T-helper 2 cell treated with Interferon-gamma antibody and Interleukin-4, amounts not matched to agents 100 ng/mL and 5 ng/mL, for 36 hours (primary cell): ENCODE data around the gene TRAP1. TPM values are rescaled to one million over a fixed set of nuclear protein-coding genes. Genes with fewer than 3 reads are reported as not detected.

Experiments
- intact Hi-C: fragments of 100-400 bp; cut with micrococcal nuclease; formaldehyde crosslinking; loops from one replicate; pipeline ENCODE4 v1.15.1; 2023
- total RNA-seq: library from RNA; stranded (reverse); gene quantifications from 2 replicates; pipeline ENCODE4 v1.2.3, GENCODE V29; 2022

The TRAP1 gene
- total RNA-seq, 1 donor from 2014 or later: 132 TPM

DNA sequence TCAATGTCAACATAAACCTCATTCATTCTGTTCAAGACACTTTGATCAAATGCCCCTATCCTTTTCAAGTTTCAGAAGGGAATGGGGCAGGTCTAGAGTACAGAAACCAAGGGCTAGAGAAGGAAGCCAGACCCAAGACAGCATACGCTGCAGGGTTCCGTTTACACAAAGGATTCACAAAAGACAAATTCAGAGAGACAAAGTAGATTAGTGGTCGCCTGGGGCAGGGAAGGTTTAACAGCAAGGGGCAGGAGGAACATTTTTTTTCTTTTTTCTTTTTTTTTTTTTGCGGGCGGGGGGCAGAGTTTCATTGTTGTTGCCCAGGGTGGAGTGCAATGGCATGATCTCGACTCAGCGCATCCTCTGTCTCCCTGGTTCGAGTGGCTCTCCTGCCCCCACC lies 19.9 kb upstream of the TRAP1 start:
- intact Hi-C loops: no loop called here

DNA sequence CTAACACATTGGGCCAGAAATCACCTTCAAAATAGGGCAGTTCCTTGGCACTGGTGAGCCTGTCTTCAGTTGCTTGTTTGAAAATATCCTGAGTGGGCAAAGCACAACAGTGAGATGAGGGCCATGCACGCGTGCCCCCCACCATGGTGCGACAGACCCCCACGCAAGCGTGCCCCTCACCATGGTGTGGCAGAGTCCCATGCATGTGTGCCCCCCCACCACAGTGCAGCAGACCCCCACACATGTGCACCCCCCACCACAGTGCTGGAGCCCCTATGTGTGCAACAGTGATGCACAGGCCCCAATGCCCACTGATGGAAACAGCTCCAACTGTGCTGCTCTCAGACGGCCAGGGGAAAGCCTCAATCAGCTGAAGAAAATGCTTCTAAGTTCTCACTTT lies 18.8 kb upstream of the TRAP1 start:
- intact Hi-C loops: no loop called here

DNA sequence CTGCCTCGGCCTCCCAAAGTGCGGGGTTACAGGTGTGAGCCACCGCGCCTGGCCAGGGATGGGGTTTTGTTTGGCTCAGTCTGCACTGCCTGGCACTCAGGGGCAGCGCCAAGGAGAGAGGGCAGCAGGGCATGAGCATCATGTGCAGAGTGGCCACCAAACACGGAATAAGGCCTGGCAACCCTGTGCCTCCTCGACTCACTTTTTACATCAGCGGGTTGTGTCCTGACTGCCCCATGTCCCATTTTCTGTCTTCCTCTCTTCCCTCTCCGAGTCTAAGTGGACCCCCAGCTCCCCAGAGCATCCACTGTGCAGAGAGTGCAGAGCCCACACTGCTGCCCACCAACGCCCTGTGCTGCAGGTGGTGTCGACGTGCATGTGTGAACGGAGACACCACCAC lies 18.2 kb upstream of the TRAP1 start:
- intact Hi-C loops: no loop called here

DNA sequence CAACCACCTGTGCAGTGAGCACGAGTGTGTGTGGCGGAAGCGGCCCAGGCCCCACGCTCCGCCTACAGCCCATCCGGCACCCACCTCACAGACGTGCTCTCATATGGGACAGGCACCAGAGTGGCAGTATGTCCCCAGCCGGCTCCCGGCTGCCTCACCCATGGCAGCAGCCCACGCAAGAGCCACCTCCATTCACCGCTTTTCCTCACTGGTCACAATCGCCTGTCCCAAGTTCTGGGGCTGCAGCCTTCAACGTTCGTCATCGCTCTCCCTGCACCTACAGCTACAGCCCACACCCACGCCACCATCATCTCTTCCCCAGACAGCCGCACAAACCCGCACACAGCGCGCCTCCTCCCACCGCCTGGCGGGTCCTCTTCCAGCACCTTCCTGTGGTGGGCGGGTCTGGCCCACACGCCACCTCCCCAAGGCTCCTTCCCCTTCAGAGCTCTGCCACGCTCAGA lies 17.5 kb upstream of the TRAP1 start:
- intact Hi-C loops: no loop called here

DNA sequence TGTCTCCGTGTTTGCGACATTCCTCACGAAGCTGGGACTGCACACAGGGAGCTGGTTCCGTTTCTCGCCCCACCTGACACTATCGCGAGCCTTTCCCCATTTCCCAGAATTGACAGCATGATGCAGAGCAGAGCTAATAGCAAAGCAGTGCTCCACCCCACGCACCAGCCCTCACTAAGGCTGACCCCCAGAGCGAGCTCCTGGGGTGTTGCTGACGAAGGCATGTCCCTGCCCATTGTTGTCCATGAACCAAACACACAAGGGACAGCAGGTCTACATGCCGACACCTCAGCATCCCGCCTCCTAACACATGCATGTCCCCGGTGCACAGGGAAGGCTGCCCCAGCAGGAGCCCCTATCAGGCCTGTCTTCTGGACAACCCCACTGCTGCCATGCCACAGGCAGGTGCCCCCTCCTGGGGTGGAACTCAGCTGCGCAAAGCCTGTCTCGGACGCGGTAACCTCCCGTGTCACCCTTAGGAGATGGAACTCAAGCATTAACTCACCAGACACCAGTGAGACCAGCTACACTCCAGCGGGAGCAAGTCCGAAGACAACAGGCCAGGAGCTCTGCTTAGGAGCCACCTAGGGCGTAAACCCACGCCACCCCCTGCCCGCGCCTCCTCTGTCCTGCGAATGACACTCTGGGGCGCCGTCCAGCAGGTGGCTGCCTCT lies 16.9 kb upstream of the TRAP1 start:
- intact Hi-C loops: no loop called here

DNA sequence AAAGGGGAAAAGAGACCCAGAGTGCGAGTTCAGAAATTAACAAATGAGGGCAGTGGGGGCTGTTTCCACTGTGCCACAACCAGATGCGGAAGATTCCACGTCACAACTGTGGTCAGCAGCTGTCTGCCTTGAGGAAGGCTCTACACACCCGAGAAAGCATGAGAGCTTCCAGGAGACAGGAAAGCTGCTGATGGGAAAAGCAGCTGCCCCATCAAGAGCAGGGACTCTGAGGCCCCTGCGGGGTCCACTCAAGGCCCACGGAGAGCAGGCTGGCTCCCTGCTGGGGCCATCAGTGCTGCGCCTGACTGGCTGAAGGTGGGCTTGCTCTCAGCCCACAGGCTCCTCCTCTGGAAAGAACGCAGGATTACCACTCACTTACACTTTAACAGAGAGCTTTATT lies 14.8 kb upstream of the TRAP1 start:
- intact Hi-C loops: no loop called here

DNA sequence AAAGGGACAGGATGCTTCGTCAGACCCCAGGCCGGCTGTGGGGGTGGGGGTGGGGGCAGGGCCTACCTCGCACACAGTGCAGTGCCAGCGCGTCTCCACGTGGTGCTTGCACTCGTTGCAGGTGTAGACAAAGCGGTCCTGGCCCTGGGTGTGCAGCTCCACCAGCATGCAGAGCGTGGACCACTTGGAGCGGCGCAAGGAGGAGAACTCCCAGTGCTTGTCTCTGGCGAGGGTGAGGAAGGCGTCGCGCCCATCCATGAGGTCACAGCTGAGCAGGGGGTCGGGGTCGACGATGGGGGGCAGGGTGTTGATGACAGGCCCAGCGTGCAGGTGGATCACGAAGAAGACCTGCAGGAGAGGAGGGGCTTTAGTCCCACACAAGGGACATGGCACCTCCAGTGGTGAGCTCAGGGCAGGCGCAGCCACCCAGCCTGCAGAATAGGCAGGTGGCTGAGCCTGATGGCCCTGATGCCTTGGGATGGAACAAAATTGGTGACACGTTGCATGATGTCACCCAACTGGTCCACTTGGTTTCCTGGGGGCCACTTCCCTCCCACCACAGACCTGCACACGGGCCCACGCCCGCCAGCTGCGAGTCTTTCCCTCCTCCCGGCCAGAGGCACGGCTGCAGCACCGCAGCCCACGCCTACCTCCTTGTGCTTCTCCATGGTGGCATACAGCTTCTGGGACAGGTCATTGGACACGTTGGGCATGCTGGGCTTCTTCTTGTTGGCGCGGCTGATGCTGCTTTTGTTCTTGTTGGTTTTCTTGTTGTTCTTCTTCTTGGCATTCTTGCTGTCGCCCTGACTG lies 14.0 kb upstream of the TRAP1 start:
- intact Hi-C loops: no loop called here

DNA sequence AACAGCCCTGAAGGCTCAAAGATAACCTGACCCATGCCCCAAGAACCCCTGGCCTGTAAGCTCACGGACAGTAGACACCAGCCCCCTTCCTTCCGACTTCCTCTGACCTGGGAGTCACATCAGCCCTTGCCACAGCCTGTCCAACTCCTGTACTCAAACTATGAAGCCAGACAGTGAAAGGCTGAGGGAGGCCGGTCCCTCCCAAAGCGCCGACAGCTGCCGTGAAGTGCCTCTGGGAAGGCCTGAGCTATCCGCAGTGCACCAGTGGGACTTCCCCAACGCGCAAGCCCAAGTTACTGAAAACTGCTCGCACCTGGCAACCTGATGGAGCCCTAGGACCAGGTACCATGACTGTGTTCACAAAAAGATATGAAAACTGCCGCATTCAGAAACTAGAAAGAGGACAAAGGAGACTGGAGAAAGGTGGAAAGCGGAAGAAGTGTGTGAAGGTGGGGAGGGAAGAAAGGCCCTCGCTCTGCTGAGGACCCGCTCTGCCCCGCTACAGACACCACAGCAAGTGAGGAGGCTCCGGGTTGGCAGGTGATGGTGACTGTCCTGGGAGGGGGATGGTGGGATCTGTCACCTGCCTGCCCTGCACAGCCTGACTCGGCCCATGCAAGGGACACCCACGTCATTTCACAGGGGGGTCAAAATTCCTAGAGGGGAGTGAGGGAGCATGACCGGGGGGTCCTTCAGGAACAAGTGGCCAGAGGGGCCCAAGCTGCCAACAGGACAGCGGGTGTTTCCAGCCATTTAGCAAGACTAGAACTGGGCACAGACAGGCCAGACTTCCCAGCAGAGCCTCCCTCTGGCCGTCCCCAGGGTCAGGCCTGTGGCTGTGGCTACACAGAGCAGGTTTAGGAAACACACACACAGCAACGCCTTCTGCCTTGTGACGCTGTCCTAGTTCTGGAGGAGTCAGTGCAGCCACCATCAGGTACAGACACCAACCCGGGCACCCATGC lies 13.1 kb upstream of the TRAP1 start:
- intact Hi-C loops: no loop called here

DNA sequence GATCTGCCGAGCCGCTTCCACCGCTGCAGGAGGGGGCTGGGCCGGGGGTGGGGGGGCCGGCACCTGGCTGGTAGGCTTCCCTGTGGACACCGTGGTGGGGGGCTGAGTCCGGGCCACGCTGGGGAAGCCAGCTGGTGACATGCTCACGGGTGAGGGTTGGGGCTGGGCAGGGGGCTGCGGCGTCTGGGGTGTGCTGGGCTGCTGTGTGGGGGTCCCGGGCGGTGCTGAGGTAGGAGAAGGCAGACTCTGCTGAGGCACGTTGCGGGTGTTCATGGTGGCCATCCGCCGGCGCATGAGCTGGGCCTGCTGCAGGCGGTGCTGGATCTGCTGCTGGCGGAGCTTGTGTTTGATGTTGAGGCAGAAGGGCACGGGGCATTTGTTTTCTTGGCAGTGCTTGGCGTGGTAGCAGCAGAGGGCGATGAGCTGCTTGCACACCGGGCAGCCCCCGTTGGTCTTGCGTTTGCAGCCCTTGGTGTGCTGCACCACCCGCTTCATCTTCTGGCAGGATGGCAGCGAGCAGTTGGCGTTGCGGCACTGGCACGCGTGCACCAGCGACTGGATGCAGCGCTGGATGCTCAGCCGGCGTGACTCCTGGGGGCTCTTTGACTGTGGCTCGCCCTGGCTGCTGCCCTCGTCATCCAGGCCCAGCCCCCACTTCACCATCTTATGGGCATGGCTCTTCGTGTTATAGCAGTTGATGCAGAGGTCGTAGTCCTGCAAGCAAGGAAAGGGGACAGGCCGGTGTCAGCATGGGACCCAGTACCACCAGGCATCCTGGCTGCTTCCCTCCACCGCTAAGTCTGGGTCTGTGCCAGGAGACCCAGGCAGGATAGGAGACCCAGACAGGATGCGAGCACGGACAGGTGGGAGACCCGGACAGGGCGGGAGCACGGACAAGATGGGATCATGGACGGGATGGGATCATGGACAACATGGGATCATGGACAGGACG lies 12.1 kb upstream of the TRAP1 start:
- intact Hi-C loops: no loop called here

DNA sequence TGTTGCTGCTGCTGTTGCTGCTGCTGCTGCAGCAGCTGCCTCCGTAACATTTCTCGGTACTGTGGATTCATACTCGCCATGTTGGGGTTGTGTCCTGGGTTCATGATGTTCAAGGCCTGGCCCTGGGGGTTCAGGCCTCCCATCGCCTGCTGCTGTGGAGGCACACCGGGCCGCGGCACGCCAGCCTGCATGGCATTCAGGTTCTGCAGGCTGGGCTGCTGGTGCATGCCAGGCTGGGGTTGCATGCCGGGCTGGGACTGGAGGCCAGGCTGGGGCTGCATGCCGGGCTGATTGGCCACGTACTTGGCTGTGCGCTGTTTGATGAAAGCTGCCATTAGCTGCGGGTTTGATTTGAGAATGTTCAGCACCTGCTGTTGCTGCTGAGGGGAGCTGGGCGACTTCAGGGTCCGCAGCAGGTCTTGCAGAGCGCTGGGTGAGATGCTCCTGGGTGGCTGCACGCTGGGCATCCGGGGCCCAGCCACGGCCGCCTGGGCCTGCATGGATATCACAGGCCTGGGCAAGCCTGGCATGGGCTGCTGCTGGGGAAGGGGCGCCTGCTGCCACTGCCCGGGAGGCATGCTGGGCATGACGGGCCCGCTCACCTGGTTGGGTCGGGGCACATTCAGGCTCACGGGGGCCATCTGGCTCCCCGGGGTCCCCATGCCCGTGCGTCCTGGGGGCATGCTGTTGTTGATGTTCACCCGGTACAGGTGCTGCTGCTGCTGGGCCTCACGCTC lies 11.3 kb upstream of the TRAP1 start:
- intact Hi-C loops: no loop called here

DNA sequence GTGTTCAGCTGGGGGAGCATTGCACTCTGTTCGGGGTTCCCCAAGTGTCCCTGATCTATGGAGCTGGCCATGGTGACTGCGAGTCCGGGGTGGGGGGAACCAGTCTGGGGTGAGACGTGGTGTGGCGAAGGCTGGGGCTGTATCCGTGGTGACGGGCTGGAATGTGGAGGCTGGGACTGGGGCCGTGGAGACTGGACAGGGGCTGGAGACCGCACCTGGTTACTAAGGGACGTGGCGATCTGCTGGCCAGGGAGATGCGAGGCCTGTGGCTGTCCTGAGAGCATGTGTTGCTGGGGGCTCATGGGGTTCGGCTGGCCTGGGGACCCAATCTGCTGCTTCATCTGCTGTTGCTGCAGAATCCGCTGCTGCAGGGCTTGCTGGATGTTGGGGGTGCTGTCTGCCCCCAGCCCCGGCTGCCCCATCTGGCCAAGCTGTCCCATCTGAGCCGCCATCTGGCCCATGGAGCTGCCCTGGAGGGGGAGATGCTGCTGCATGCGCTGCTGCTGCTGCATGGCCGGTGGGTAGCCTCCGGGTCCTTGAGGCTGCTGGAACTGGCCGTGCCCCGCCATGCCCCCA lies 10.6 kb upstream of the TRAP1 start:
- intact Hi-C loops: no loop called here

DNA sequence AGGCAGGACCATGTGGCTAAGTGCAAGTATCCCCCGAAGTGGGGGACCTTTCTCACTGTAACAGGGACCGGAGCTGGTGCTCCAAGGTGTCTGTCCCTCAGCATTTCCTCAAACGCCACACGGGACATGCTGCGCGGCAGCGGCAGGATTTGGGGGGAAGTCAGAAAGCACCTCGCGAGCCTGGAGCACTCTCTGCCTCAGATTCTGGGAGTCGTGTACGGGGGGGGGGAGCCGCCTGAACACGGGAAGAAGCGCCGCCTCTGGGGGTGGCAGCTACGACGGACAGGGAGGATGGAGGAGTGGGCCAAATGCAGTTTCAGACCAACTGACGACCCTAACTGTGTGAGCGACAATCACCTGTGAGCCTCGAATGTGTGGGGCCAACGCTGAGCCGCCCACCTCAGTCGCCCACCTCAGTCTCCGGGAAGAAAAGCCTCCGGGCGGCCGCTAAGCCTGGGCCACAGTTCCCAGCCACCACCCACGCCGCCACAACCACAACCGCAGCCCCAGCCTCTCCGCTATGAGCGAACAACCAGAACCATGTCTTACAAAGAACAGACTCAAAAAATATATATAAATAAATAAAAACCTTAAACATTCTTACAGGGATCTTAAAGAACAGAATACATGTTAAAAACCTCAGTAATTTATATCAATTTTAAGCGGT lies 8.8 kb upstream of the TRAP1 start:
- intact Hi-C loops: no loop called here

DNA sequence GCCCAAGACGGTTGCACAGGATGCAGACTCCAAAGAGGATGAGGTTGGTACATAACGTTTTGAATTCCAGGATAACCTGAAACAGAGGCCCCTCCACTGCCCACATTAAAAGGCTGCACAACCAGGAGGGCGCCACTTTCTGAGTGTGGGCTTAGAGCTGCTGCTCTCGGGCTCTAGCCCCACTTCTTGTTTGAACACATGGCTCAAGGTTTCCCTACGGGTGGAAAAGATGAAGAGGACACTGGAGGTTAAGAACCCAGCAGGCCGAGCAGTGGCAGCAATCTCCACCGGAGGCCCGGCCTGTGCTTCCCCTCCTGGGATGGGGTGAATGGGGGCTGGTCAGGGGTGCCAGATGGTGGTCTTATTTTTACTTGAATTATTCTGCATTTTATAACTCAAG lies 8.0 kb upstream of the TRAP1 start:
- intact Hi-C loops: no loop called here

DNA sequence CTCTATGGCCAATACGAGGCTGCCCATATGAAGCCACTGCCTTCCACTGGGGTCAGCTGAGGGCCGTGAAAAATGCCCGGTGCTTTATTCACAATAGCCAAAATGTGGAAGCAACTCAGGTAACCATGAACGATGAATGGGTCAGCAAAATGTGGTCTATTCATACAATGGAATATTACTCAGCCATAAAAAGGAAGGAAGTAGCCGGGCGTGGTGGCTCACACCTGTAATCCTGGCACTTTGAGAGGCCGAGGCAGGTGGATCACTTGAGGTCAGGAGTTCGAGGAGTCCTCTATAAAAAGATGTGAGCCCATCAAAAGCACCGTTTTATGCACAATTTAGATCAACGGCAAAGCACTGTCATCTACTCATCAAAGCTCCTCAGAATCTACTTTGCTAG lies 5.2 kb upstream of the TRAP1 start:
- intact Hi-C loops: no loop called here

DNA sequence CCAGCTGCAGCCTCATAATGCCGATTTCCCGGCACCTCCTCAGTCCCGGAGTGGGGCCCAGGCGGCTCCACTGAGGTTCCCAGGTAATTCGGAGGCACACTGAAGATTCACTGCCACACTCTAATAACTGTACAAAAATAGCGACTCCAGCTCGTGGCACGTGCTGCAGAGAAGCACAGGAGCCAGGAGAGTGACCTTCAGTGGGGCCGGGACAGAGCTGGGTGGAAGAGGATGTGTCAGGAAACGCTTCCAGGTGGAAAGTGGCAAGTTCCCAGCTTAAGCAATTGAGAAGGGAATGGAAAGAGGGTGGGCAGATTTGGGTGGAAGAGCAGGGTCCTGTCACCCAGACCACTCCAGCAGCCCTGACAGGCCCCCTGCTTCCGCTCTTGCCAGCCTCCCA lies 3.1 kb upstream of the TRAP1 start:
- intact Hi-C loops: no loop called here

DNA sequence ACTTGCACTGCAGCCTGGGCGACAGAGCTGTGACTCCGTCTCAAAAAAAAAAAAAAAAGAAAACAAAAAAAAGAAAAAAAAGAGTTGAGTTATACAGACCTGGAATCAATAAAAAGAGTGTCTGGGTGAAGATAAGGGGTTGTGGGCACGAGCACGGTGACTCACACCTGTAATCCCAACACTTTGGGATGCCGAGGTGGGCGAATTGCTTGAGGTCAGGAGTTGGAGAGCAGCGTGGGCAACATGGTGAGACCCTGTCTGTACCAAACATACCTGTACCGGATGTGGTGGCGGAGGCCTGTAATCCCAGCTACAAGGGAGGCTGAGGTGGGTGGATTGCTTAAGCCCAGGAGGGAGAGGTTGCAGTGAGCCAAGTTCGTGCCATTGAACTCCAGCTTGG lies 1.3 kb upstream of the TRAP1 start:
- intact Hi-C loops: no loop called here

DNA sequence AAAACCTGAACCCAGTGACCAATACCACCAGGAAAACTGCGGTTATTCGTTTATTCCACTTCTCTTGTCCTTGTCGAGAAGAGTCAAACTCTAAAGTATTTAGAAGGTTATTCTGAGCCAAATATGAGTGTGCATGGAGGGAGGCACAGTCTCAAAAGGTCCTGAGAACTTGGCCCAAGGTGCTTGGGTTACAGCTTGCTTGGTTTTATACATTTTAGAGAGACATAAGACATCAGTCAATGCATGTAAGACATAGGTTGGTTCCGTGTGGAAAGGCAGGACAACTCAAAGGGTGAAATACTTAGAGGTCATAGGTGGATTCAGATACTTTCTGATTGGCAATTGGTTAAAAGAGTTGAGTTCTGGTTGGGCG lies 681 bp upstream of the TRAP1 start:
- intact Hi-C loops: no loop called here

DNA sequence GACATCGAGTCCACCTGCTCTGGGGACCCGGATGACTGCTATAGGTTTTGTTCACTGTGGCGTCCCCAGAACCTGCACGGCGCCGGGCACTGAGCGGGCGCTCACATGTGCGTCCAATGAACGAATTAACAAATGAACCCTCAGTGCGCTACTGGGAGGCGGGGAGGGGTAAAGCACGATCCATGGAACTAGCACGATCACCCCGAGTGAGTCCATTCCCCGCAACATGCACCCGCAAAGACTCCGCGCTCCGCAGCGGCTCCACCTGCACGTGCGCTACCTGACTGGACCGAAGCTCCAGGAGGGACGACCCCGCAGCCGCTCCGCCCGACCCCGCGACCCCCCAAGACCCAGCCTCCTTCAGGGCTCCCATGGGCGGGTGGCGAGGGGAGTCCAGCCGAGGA lies 491 bp downstream of the TRAP1 start:
- intact Hi-C loops: loop anchor here (1.0 to 2.0 kb wide), 2 partner anchors 164 to 217 kb away; partner anchors contain the start of gene CREBBP

DNA sequence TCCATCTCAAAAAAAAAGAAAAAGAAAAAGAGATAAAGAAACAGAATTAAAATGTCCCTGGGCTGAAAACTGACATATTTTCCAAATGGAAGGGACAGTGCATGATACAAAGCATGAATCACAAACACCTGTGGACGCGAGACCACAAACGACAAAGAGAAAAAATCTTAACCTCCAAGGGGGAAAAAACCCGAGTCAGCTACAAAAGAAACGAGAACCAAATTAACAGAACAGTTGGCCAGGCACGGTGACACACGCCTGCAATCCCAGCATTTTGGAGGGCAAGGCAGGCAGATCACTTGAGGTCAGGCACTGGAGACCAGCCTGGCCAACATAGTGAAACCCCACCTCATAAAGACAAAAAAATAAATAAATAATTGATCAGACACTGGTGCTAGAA lies 1.9 kb downstream of the TRAP1 start:
- intact Hi-C loops: no loop called here
